WTC11 (cell line): ENCODE data around the gene TYSND1.

Source experiments
- ESRRA ChIP-seq: sonication (generic); formaldehyde crosslinking; IDR thresholded peaks from 2 replicates; pipeline ENCODE4 v1.8.1; 2022; ENCODE audit warnings: mild to moderate bottlenecking, missing genetic modification reagents, borderline replicate concordance
- SOX15 ChIP-seq: fragments of 250-450 bp; sonication (Bioruptor Pico); IDR thresholded peaks from 2 replicates; pipeline ENCODE4 v1.9.0; 2021; ENCODE audit warnings: mild to moderate bottlenecking
- TF ChIP-seq, protein P1 (sequence below): fragments of 200-600 bp; IDR thresholded peaks from 2 replicates; pipeline ENCODE4 v1.8.0; 2022; ENCODE audit warnings: antibody characterized with exemption

DNA sequence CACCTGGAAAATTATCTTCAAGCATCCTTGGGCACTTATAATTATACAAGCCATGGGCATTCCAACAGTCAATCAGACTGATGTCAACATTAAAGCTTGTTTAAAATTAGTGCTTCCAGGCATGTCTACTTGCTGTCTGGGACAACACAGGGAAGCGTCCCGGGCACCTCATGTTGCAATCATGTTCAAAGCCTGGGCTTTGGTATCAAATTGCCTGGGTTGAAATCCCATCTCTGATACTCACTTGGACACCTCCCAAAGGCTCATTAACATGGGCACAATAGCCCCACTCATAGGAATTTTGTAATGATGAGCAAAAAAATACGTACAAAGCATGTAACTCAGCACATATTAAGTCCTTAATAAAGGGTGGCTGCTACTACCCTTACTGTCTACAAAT lies 28.3 kb downstream of the TYSND1 start:
- TF ChIP-seq, protein P1, sequence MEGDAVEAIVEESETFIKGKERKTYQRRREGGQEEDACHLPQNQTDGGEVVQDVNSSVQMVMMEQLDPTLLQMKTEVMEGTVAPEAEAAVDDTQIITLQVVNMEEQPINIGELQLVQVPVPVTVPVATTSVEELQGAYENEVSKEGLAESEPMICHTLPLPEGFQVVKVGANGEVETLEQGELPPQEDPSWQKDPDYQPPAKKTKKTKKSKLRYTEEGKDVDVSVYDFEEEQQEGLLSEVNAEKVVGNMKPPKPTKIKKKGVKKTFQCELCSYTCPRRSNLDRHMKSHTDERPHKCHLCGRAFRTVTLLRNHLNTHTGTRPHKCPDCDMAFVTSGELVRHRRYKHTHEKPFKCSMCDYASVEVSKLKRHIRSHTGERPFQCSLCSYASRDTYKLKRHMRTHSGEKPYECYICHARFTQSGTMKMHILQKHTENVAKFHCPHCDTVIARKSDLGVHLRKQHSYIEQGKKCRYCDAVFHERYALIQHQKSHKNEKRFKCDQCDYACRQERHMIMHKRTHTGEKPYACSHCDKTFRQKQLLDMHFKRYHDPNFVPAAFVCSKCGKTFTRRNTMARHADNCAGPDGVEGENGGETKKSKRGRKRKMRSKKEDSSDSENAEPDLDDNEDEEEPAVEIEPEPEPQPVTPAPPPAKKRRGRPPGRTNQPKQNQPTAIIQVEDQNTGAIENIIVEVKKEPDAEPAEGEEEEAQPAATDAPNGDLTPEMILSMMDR, result no peak
- TF ChIP-seq SOX15 (CRISPR knock-in tag), result no peak
- TF ChIP-seq ESRRA, result no peak
